HCT116 (cell line): Measurements from ENCODE around the gene CTNND1.

ENCODE experiments used
- CTCF ChIP-seq, 3 experiments: fragments of 200-600 bp in 1 of 3; sonication (generic) in 1 of 3; IDR thresholded peaks in 2 of 3; conservative IDR thresholded peaks in 1 of 3; 2 replicates each; pipeline ENCODE4 v1.5.1; 2012 to 2017; ENCODE audit warnings: low read depth in 2 of 3, low read length in 2 of 3, antibody characterized with exemption in 1 of 3, borderline replicate concordance in 1 of 3, control low read depth in 1 of 3, mild to moderate bottlenecking in 1 of 3, mixed read lengths in 1 of 3, mixed run types in 1 of 3, moderate library complexity in 1 of 3; ENCODE audit not compliant: insufficient read depth in 1 of 3
- MAX ChIP-seq: IDR thresholded peaks from 2 replicates; pipeline ENCODE4 v1.6.1; 2012

GRCh38 chr11:57728829-57729228 lies 32.8 kb upstream of the CTNND1 start:
- TF ChIP-seq CTCF (IDR thresholded peaks at IDR 0.05 in 2 of 3, conservative IDR thresholded peaks at IDR 0.05 in 1 of 3; ENCODE audit: borderline replicate concordance in 1 of 3, insufficient read depth in 1 of 3, low read depth in 2 of 3, low read length in 2 of 3) (no peak), MAX (no peak)
